K562 (cell line): Measurements from ENCODE around the gene EVL. TPM values are rescaled to one million over a fixed set of nuclear protein-coding genes. Genes with fewer than 3 reads are reported as not detected.

Source experiments
- ATAC-seq: fragments of 200-7000 bp; cut with Tn5 transposase; 3 replicates; pipeline ENCODE4 v1.9.1; 2020; ENCODE audit warnings: moderate library complexity
- BruUV-seq: library from RNA; stranded (reverse); fragments of 400-500 nt; replicated peaks from 2 replicates; lab custom pipeline; 2021; lab: Mats Ljungman, UMichigan
- CTCF ChIA-PET: fragments of 300-600 bp; formaldehyde crosslinking; extraction: SDS; loops from one replicate; lab custom pipeline; 2021; ENCODE audit warnings: low intra/inter-chr PET ratio; lab: Yijun Ruan, JAX
- POLR2A ChIA-PET: fragments of 300-600, 350-650 bp; sonication (Branson Sonifier 250); formaldehyde crosslinking; extraction: SDS; loops from one replicate; lab custom pipeline; 2021; ENCODE audit warnings: antibody characterized with exemption, inconsistent platforms; lab: Yijun Ruan, JAX
- DNase-seq, 4 experiments: peaks; one replicate each; pipeline versions ENCODE4 v3.0.0 to v3.0.0-alpha.2; 2011 to 2018; ENCODE audit warnings: low spot score in 3 of 4, mixed read lengths in 3 of 4; ENCODE audit errors: extremely low read depth in 1 of 4
- FAIRE-seq: peaks from 2 replicates; lab custom pipeline; 2011; peaks lifted over from hg19 to GRCh38; lab: Jason Lieb, UNC
- H2AFZ ChIP-seq: 2 replicates; pipeline ENCODE4 v1.6.0; 2011; ENCODE audit warnings: low read depth, low read length, control low read depth, inconsistent platforms
- H3K27ac ChIP-seq: fragments of 200-600 bp; 3 replicates; pipeline ENCODE4 v1.8.0; 2011; ENCODE audit warnings: low read depth, mild to moderate bottlenecking, control low read depth, inconsistent platforms, low read length, moderate library complexity, mixed read lengths; ENCODE audit errors: extremely low read depth
- H3K27me3 ChIP-seq, 2 experiments: fragments of 300-600 bp in 1 of 2; 2 replicates in 1 of 2; 3 replicates in 1 of 2; pipeline versions ENCODE4 v1.6.0 to v1.8.0; 2011; ENCODE audit warnings: inconsistent platforms in 2 of 2, low read length in 2 of 2, mild to moderate bottlenecking in 1 of 2, mixed read lengths in 1 of 2, moderate library complexity in 1 of 2; ENCODE audit not compliant: control insufficient read depth in 2 of 2, insufficient read depth in 2 of 2
- H3K36me3 ChIP-seq: fragments of 300-600 bp; 3 replicates; pipeline ENCODE4 v1.8.0; 2011; ENCODE audit warnings: mild to moderate bottlenecking, low read length, inconsistent platforms; ENCODE audit not compliant: control insufficient read depth, insufficient read depth
- H3K4me1 ChIP-seq, 2 experiments: fragments of 200-600 bp in 1 of 2; replicated peaks in 1 of 2; 2 replicates in 1 of 2; 3 replicates in 1 of 2; pipeline versions ENCODE4 v1.5.1 to v1.8.0; 2011; ENCODE audit warnings: inconsistent platforms in 2 of 2, low read length in 2 of 2, mild to moderate bottlenecking in 1 of 2, mixed read lengths in 1 of 2, moderate library complexity in 1 of 2; ENCODE audit not compliant: control insufficient read depth in 2 of 2, insufficient read depth in 2 of 2
- H3K4me2 ChIP-seq: 2 replicates; pipeline ENCODE4 v1.6.1; 2011; ENCODE audit warnings: low read length, control low read depth, inconsistent platforms, mixed read lengths; ENCODE audit not compliant: insufficient read depth
- H3K4me3 ChIP-seq: fragments of 200-600 bp; sonication (generic), shearing (Covaris generic); 2 replicates; pipeline ENCODE4 v1.5.1; 2016; ENCODE audit warnings: control low read depth, inconsistent platforms
- H3K79me2 ChIP-seq: fragments of 200-600 bp; 3 replicates; pipeline ENCODE4 v1.8.0; 2011; ENCODE audit warnings: low read length, inconsistent platforms; ENCODE audit not compliant: control insufficient read depth, insufficient read depth
- H3K9ac ChIP-seq, 2 experiments: 2 replicates each; pipeline versions ENCODE4 v1.6.0 to v1.6.1; 2011; ENCODE audit warnings: low read depth in 2 of 2, low read length in 2 of 2, control low read depth in 1 of 2, inconsistent platforms in 1 of 2, mild to moderate bottlenecking in 1 of 2, mixed read lengths in 1 of 2; ENCODE audit not compliant: insufficient read depth in 1 of 2
- H3K9me1 ChIP-seq: one replicate; pipeline ENCODE4 v1.6.0; 2011; ENCODE audit warnings: inconsistent platforms, mild to moderate bottlenecking, low read length, moderate library complexity; ENCODE audit not compliant: control insufficient read depth, insufficient read depth
- H3K9me3 ChIP-seq: replicated peaks from 2 replicates; pipeline ENCODE4 v1.5.1; 2011; ENCODE audit warnings: low read depth, low read length, inconsistent platforms; ENCODE audit not compliant: control insufficient read depth, insufficient read depth
- H4K20me1 ChIP-seq: replicated peaks from 2 replicates; pipeline ENCODE4 v1.6.1; 2011; ENCODE audit warnings: low read length, inconsistent platforms, mixed read lengths; ENCODE audit not compliant: control insufficient read depth, insufficient read depth
- GTF2F1 ChIP-seq: IDR thresholded peaks from 2 replicates; pipeline ENCODE4 v1.6.1; 2011; ENCODE audit warnings: low read depth, low read length, improper control_type of control experiment
- ZBTB34 ChIP-seq: fragments of 250-450 bp; sonication (Bioruptor Pico); IDR thresholded peaks from 2 replicates; pipeline ENCODE4 v1.8.0; 2021; ENCODE audit warnings: mild to moderate bottlenecking, moderate library complexity
- WGBS: fragments of 100-300 bp; shearing (Covaris generic); methylation state at CpG from one replicate; pipeline ENCODE4 v1.1.6; 2016; ENCODE audit warnings: low coverage, mixed read lengths; ENCODE audit not compliant: insufficient coverage; ENCODE audit errors: missing lambda C conversion rate; 5-methylcytosine and 5-hydroxymethylcytosine counted together
- in situ Hi-C: fragments of 300-500 bp; cut with MboI; formaldehyde crosslinking; loops from 4 replicates; pipeline ENCODE4 v1.15.0; 2018; ENCODE audit warnings: inconsistent platforms, mixed read lengths
- intact Hi-C: fragments of 100-400 bp; cut with micrococcal nuclease; formaldehyde crosslinking; loops from 2 replicates; pipeline ENCODE4 v1.14.2; 2022
- polyA plus RNA-seq, 8 experiments: library from polyadenylated mRNA; depleted of rRNA in 4 of 8; stranded (reverse) in 5 of 8; unstranded in 3 of 8; fragments of >200 nt; fragmentation: Nextera tagmentation in 2 of 8; fragmentation: Illumina TruSeq in 1 of 8; extraction: Ambion mirVana in 2 of 8; extraction: Trizol in 1 of 8; gene quantifications; 2 replicates each; pipeline versions ENCODE4 v1.2.1 to v1.2.3, GENCODE V29; 2011 to 2014; ENCODE audit warnings: inconsistent platforms in 1 of 8, missing spikeins in 1 of 8
- total RNA-seq, 7 experiments: library from RNA; depleted of rRNA in 6 of 7; stranded (reverse); fragments of >200 nt in 6 of 7; fragmentation: Illumina TruSeq in 2 of 7; extraction: Trizol in 2 of 7; gene quantifications; 2 replicates each; pipeline versions ENCODE4 v1.2.1 to v1.2.3, GENCODE V29; 2011 to 2021; ENCODE audit warnings: low replicate concordance in 1 of 7

Gene EVL
- total and polyA plus RNA-seq, 9 of the 15 experiments (the other 6 are each of a cell fraction or from before 2014, with no cell fraction given), result 2.9 to 43.4 (median 23.9) TPM

GRCh38 chr14:100056431-100056830 is 8.8 kb upstream of the EVL start:
- Histone ChIP-seq H2AFZ (no peak overlapping the region), H4K20me1 (no peaks in the 10 kb centered on the region), H3K27ac (no peak overlapping the region), H3K79me2 (0 out of 3 replicates have a peak, but pooled peaks cover 5% of the 10 kb centered on the region), H3K9ac (no peak overlapping the region), H3K9me1 (no peaks in the 10 kb centered on the region), H3K4me3 (no peak overlapping the region), H3K4me1 (no peaks in the 10 kb centered on the region; a peak in 1 of 5 replicates), H3K4me2 (no peak overlapping the region), H3K27me3 (no peaks in the 10 kb centered on the region), H3K36me3 (no peaks in the 10 kb centered on the region), H3K9me3 (no peaks in the 10 kb centered on the region)
- in situ Hi-C loops (no loop called here), intact Hi-C loops (no loop called here)
- ATAC-seq (no peak), FAIRE-seq (no peak), DNase-seq (no peak)
- POLR2A ChIA-PET, result interaction anchor here (1.1 to 1.5 kb wide), 3 partner anchors 9 to 15 kb away, joined by 3 to 5 read pairs (median 3); no protein-coding TSS in a partner anchor
- no peak for TF ChIP-seq GTF2F1
- TF ChIP-seq ZBTB34 (CRISPR knock-in tag), result no peak
- WGBS, result 44% methylated on average over 3 of the region's 3 CpGs
- no TSS peak for BruUV-seq
- CTCF ChIA-PET, result interaction anchor here (1.0 to 1.3 kb wide), 2 partner anchors 51 to 52 kb away, joined by 4 to 6 read pairs; no protein-coding TSS in a partner anchor
